ENCODE data around the gene CTNND1.
A peak's percentile ranks its signal among the peaks of the same experiment; 100 is the strongest.
"Not testable (repeated sequence)": the region's sequence is repeated elsewhere in the genome, so short reads cannot be mapped to it uniquely, and the experiment has no call there.

Gene CTNND1

DNA sequence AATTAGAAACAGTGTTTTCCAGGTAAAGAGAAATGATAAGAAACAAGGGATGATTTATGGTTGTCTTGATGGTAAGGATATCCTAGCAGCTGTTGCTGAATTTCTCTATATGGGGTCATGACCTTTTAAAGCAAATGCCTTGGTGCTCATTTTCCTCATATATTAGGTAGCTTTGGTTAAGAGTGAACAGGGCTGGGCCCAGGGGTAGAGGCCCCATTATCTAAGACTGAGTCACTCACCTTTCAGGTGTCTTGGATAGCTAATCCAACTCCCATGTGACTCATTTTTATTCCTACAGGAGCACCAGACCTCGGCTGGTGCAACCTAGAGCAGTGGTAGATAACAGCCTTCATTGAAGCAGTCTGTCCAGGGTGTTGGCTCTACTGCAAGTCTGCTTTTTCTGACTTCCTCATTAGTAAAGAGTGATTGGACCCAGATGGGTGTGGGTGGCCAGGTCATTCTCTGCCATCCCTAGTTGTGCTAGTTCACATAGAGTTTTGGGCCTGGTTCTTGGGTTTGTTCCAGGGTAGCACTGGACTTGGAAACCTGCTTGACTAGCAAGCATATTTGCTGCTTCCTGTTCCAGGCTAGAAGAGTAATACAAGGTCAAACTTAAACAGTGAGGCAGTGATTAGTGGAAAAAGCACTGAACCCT, 37.4 kb downstream of the CTNND1 start:
- DNase-seq, result no peak

GRCh38 chr11:57800444-57801182, 39.0 kb downstream of the CTNND1 start:
- DNase-seq, result peak; percentile 72

GRCh38 chr11:57801183-57801485, 39.5 kb downstream of the CTNND1 start:
- peak; percentile 10 for DNase-seq

DNA sequence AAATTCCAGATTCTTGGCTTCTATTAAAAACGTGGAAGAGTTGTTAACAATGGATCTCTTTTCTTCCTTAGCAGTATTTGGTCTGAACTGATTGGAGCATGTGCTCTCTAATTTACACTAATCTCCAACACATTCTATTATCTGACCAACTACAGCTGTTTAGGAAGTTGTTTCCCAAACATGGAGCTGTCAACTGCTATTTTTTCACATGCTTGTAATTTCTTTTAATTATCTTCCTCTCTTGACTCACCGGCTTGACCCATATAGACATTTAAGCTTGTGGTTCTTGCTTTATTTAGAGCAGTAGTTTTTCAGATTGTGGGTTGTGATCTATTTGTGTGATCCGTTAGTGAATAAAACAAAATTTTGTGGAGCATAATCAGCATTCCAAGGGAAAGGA, 40.8 kb downstream of the CTNND1 start:
- no peak for DNase-seq

- DNase-seq, result no peak
These were observed 42.9 kb downstream of the CTNND1 start for GRCh38 chr11:57804466-57804865.

DNA sequence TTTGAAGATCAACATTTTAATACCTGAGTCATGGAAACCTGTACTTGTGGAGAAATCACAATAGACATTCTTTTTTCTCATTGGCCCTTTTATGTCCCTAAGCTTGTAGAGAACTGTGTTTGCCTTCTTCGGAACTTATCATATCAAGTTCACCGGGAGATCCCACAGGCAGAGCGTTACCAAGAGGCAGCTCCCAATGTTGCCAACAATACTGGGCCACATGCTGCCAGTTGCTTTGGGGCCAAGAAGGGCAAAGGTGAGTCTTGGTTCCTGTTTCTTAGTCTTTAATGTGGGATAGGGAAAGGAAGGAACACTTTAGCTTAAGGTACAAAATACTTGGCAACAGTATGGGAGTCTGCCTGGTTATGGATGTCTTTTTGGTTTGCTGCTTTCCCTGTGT, 44.2 kb downstream of the CTNND1 start:
- DNase-seq, result no peak

DNA sequence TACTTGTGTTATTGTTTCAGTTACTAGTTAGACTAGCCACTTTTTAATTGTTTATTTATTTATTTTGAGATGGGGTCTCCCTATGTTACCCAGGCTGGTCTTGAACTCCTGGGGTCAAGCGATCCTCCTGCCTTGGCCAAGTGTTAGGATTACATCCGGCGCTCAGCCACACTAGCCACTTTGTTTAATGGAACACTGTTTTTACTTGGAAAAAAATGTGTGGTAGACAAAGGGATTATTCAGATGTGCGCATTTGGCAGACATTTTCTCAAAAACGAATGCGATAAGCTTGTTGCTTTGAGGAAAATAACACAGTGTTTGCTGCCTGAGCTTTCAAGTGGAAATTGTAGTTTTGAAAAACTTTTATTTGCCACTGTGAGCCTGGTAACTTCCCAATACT, 51.0 kb downstream of the CTNND1 start:
- no peak for DNase-seq

- peak; percentile 64 for DNase-seq
These were observed 53.9 kb downstream of the CTNND1 start for GRCh38 chr11:57815476-57815875.

DNA sequence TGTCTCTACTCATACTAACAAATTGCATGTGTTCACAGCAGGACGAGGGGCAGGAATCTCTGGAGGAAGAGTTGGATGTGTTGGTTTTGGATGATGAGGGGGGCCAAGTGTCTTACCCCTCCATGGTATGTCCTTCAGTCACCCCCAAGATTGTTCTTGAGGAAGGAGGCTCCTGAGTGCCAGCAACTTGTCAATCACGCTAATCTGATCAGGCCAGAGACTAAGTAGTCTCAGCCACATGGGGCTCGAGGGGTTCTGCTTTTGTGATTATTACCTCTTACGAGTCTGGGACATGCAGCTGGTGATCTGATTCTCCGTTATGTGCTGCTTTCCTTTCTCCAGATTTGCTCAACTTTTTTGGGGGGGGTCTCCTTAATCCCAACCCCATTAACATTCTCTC, 54.3 kb downstream of the CTNND1 start:
- DNase-seq, result no peak

DNA sequence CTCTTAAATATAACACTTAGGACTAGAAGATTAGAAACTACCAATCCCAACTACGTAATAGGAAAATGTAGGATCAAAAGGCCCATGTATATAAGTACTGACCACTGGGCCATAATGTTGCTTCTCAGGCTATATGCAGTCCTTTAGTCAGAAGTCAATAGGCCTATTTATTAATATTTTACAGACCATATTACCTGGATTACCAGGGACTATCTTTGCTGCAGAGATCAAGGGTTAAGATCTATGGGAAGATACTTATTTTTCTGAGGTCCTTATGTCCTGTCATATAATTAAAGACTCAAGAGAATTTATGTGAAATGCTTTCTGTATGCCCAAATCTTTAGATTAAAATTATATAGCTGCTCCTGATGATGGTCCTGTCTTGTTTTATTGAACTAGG, 57.2 kb downstream of the CTNND1 start:
- no peak for DNase-seq

DNA sequence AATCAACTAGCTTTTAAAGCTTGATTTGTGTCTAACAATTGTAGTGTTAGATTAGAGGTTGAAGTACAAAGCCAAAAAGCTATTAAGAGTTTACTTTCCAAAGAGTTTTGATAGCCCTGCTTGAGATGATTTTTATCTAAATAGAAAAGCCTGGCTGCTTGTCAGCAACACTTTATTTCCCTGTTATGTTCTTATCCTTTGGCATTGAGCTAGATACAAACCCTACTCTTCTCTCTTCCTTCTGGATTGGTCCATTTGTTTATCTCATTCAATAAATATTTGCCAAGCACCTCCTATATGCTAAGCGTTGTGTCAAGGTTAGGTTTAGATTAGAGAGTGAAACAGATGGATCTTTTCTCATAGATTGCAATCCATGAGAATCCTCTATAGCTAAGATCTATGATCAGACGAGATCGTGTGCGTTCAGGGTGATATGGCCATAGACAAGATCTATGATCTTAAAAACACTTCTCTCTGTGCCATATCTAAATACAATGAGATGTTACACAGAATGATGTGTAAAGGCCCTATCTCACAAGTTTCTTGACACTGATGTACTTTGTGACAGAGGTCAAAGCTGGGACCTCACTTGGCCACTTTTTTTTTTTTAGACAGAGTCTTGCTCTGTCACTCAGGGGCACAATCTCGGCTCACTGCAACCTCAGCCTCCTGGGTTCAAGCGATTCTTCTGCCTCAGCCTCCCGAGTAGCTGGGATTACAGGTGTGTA, 57.8 kb downstream of the CTNND1 start:
- DNase-seq, result no peak

DNA sequence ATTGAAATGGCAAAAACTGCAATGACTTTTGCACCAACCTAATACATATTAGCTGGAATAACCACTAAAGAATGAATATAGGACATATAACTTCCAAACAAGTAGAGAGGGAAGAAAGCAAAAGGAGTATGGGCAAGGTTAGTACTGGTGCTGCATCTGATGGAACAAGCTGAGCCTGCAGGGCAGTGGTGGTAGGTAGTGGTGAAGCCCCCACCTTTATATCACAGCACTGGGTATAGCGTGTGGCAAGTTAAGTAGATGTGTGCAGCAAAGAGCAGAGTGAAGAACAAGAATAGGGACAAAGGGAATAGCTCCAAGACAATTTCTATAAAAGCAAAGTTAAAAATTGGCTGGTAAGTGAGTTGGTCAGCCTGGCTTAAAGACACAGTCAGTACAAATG, 62.3 kb downstream of the CTNND1 start:
- DNase-seq, result no peak

GRCh38 chr11:57834852-57835251, 73.2 kb downstream of the CTNND1 start:
- DNase-seq, result no peak

DNA sequence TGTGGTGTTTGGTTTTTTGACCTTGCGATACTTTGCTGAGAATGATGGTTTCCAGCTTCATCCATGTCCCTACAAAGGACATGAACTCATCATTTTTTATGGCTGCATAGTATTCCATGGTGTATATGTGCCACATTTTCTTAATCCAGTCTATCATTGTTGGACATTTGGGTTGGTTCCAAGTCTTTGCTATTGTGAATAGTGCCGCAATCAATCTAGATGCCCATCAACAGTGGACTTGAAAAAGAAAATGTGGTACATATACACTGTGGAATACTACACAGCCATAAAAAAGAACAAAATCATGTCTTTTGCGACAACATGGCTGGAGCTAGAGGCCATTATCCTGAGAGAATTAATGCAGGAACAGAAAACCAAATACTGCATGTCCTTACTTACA, 77.0 kb downstream of the CTNND1 start:
- not testable (repeated sequence) for DNase-seq

GRCh38 chr11:57842873-57843272, 81.3 kb downstream of the CTNND1 start:
- DNase-seq, result no peak

DNA sequence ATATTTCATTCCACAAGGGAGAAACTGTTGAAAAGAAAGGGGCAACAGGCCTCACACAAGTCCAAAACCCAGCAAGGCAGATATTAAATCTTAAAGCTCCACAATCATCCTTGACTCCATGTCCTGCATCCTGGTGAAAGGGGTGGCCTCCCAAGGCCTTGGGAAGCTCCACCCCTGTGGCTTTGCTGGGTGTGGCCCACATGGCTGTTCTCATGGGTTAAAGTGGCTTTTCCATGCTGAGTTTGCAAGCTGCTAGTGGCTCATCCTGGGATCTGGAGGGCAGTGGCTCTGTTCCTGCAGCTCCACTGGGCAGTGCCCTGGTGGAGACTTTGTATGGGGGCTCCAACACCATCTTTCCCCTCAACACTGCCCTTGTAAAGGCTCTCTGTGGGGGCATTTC, 106.4 kb downstream of the CTNND1 start:
- no peak for DNase-seq

- DNase-seq, result no peak
These were observed 106.9 kb downstream of the CTNND1 start for GRCh38 chr11:57868491-57868890.
